GM15510 (cell line): ENCODE data around the gene MAN2A1.

Source experiments
- POLR2A ChIP-seq: IDR thresholded peaks from 3 replicates; pipeline ENCODE4 v1.6.1; 2011; ENCODE audit warnings: borderline replicate concordance; ENCODE audit not compliant: insufficient read length; ENCODE audit errors: extremely low read depth

The MAN2A1 gene

GRCh38 chr5:109876030-109876725, 186.5 kb downstream of the MAN2A1 start:
- no peak for TF ChIP-seq POLR2A

GRCh38 chr5:109876941-109877669, 187.4 kb downstream of the MAN2A1 start:
- TF ChIP-seq POLR2A: no peak

- no peak for TF ChIP-seq POLR2A
Observed at GRCh38 chr5:109877670-109878045, 187.9 kb downstream of the MAN2A1 start.

GRCh38 chr5:109878887-109879286, 189.2 kb downstream of the MAN2A1 start:
- TF ChIP-seq POLR2A: no peak

GRCh38 chr5:109880907-109881685, 191.4 kb downstream of the MAN2A1 start:
- no peak for TF ChIP-seq POLR2A

- TF ChIP-seq POLR2A: no peak
Observed at GRCh38 chr5:109882546-109882945, 192.8 kb downstream of the MAN2A1 start.

- no peak for TF ChIP-seq POLR2A
Observed at GRCh38 chr5:109884676-109885075, 194.9 kb downstream of the MAN2A1 start.

GRCh38 chr5:109885205-109885604, 195.5 kb downstream of the MAN2A1 start:
- no peak for TF ChIP-seq POLR2A

- no peak for TF ChIP-seq POLR2A
Observed at GRCh38 chr5:109888989-109889388, 199.3 kb downstream of the MAN2A1 start.

GRCh38 chr5:109898269-109899162, 208.8 kb downstream of the MAN2A1 start:
- TF ChIP-seq POLR2A: no peak

GRCh38 chr5:109899163-109899535, 209.4 kb downstream of the MAN2A1 start:
- no peak for TF ChIP-seq POLR2A

GRCh38 chr5:109900461-109900860, 210.7 kb downstream of the MAN2A1 start:
- no peak for TF ChIP-seq POLR2A

GRCh38 chr5:109900911-109901627, 211.3 kb downstream of the MAN2A1 start:
- no peak for TF ChIP-seq POLR2A

GRCh38 chr5:109901628-109901981, 211.9 kb downstream of the MAN2A1 start:
- no peak for TF ChIP-seq POLR2A
